Prostate gland (tissue), 2 donors: ENCODE measurements around the gene SUN1.

Experiments
- CTCF ChIP-seq, 4 experiments: fragments of 200-600 bp in 2 of 4; fragments of 450-650 bp in 2 of 4; sonication (generic) in 2 of 4; IDR thresholded peaks; 1 replicate in 3 of 4; 2 replicates in 1 of 4; pipeline ENCODE4 v1.5.1; 2016 to 2019; ENCODE audit warnings: antibody characterized with exemption in 4 of 4, mild to moderate bottlenecking in 2 of 4, moderate library complexity in 2 of 4
- POLR2A ChIP-seq: fragments of 450-650 bp; IDR thresholded peaks from one replicate; pipeline ENCODE4 v1.6.1; 2016; ENCODE audit warnings: antibody characterized with exemption, mild to moderate bottlenecking
- POLR2AphosphoS5 ChIP-seq: sonication (generic); formaldehyde crosslinking; IDR thresholded peaks from one replicate; pipeline ENCODE4 v1.6.1; 2017; ENCODE audit warnings: antibody characterized with exemption

DNA sequence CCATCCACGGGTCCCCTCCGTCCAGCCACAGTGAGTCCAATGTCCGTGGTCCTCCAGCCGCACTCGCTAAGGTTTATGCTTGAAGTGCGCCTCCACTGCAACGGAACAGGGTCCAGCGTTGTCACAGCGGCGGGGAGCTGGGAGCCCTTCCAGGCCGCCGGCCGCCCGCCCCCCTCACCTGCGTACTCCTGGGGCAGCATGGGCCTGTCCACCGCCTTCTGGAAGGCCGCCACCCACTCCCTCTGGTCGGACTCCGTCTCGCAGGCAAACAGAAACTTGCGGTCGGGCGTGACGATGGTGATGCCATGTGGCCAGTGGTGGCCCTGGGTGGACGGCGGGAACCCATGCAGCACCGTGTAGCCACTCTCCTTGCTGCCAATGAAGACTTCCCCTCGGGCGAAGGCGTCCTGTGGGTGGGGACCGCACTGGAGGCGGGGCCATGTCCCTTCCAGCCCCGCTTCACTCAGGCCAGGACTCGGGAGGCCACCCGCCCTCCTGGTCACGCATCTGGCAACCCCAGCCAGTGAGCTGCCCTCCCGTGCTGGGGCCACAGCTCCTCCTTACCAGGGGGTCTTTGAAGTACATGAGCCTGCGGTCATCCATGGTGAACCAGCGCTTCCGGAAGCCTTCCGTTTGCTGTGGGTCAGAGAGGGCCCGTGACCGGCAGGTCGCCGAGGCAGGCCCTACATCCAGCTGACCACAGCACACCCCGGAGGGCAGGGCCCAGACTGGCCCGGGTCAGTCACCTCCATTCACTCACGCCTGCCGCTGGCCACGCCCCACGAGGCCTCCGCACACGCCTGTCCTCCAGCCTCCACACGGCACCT, 66.8 kb downstream of the SUN1 start:
- TF ChIP-seq CTCF (IDR thresholded peaks at IDR 0.05) (no peak), POLR2AphosphoS5 (no peak), POLR2A (no peak)
